GM18858 (cell line): ENCODE measurements around the gene EVI5.
A peak's percentile ranks its signal among the peaks of the same experiment; 100 is the strongest.

ENCODE experiments used
- ATAC-seq: cut with Tn5 transposase; IDR thresholded peaks from one replicate; pipeline ENCODE4 v1.9.1; 2021; ENCODE audit not compliant: unreplicated experiment

EVI5 gene

GRCh38 chr1:92465256-92465647, 319.7 kb downstream of the EVI5 start:
- no peak for ATAC-seq

DNA sequence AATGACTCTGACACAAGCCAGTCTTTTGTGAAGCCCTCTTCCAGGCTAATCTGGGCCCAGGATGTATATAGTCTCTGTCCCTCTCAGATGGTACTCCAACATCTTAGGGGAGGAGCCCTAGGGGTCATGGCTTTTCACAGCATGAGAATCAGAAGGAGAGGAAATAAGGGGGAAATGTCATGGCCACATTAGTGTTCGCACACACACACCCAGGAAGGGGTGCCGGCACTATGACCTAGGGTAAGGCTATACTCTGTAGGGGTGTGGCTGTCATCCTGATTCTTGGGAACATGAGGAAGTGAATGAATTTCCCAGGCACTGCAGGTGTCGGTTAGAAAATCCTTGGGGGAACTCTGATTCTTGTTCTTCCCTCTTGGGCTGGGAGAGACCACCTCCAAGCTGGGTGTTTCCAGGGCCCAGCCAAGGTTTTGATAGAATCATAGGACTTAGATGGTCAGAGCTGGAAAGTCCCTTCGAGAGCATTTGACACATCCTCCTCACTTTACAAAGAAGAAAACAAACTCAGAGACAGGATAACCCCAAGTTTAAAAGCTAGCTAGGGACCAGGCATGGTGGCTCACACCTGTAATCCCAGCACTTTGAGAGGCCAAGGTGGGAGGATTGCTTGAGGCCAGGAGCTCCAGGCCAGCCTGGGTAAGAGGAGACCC, 320.2 kb downstream of the EVI5 start:
- no peak for ATAC-seq

DNA sequence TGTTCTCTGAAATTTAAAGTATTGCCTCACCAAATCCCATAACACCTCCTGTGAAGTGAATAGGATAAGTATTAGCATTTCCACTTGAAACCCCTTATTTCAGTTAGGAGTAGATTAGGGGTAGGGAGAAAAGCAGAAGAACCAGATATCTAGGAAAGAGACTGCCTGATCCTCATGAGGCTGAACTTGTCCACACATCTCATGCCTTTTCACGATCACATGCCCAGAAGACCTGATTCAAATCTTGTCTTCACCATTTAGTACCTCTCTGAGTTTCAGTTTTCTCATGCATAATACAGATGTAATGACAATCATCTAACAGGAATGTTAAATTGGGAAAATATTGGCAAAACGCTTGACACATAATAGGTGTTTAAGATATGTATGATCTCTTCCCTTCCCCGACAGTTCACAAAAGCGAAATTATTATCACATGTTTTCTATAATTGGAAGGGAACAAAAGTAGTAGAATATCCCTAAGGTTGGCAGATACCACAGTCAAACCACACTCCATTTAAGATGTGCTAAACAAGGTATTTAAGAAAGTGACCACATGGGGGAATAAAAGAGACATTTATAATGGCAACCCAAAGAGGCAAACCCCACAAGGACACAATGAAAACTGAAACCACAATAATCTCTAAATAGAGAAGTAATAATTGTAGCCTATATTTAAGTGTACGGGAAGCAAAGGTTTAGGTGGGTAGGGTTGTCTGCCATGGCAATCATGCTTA, 323.4 kb downstream of the EVI5 start:
- ATAC-seq, result peak; percentile 76

- no peak for ATAC-seq
Observed at GRCh38 chr1:92459871-92460320, 325.0 kb downstream of the EVI5 start.
